GM10266 (cell line): ENCODE measurements around the gene ISLR.

Experiments
- DNase-seq: peaks from one replicate; pipeline ENCODE4 v3.0.0; 2012; ENCODE audit errors: extremely low spot score
- TF ChIP-seq, protein P1 (sequence below): IDR thresholded peaks from 2 replicates; pipeline ENCODE4 v1.5.1; 2012; ENCODE audit warnings: mild to moderate bottlenecking, low read depth; ENCODE audit not compliant: control insufficient read depth, insufficient read depth; ENCODE audit errors: missing control alignments

ISLR gene

DNA sequence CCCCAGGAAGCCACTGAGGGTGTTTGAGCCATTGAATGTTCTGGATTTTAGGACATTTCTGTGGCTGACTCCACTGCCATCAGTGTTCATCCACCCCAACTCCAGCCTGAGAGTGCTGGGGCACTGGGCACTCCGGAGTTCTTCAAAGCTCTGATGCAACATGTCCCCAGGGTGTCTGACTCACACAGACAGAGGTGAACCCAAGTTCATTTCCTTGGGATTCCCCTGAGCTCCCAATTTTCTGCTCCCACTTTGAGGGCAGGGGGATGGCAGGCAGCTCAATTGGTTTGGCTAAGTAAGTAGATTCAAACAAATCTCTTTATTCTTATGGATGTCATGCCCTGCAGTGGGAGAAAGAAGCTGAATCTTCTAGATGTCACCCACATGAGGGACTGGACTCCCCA, 26.9 kb downstream of the ISLR start:
- TF ChIP-seq, protein P1, sequence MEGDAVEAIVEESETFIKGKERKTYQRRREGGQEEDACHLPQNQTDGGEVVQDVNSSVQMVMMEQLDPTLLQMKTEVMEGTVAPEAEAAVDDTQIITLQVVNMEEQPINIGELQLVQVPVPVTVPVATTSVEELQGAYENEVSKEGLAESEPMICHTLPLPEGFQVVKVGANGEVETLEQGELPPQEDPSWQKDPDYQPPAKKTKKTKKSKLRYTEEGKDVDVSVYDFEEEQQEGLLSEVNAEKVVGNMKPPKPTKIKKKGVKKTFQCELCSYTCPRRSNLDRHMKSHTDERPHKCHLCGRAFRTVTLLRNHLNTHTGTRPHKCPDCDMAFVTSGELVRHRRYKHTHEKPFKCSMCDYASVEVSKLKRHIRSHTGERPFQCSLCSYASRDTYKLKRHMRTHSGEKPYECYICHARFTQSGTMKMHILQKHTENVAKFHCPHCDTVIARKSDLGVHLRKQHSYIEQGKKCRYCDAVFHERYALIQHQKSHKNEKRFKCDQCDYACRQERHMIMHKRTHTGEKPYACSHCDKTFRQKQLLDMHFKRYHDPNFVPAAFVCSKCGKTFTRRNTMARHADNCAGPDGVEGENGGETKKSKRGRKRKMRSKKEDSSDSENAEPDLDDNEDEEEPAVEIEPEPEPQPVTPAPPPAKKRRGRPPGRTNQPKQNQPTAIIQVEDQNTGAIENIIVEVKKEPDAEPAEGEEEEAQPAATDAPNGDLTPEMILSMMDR: no peak
- DNase-seq: no peak

DNA sequence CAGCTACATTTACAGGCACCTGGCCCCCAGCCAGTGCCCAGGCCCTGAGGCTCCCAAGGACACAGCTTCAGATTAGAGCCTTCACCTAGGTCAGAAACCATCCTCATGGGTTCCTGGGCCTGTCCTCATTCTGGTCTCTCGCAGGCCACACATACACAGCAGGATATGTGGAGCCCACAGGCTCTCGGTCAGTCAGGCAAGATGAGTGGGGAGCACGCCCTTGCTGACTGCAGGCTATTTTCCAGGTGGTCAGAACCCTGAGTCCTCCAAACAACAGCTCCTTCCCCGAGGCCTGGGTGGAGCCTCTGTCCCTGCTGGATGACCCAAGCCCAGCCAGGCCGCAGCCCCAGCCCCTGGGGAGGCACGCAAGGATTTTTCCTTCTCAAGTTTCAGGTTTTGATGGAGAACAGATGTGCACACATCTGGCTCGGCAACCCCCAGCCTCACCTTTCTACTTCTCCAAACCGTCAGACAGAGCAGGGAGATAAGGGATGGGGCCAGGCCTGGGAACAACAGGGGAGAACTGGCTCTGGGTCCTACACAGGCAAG, 27.4 kb downstream of the ISLR start:
- TF ChIP-seq, protein P1: no peak
- DNase-seq: no peak

DNA sequence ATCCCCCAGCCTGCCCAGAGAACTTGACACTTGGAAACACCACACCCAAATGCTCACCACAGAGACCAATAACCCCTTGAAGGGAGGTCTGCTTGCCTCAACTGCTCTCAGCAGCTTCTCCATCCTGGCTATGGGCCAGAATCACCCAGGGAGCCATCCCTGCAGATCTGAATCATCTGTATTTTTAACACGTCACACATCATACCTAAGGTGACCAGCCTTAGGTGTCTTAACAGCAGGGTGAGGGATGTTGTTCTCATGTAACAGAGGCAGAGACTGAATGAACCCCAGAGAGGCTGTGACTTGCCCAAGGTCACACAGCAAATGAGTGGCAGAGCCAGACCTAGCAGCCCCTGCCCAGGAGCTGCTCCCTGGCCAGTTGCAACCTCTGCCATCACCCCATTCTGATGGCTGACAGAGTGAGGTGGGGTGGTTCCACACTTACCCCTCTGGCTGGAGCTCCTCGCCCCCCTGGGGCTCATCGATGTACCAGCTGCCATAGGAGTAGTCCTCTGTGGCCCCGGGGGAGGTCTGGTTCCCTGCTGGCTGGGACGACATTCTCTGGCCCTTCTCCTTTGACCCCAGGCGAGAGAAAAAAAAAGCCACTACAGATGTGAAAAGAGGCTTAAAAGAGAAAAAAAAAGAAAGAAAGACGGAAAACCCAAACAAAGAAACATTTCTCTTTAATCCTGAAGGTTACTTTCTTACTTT, 28.4 kb downstream of the ISLR start:
- no peak for DNase-seq
- TF ChIP-seq, protein P1: no peak

DNA sequence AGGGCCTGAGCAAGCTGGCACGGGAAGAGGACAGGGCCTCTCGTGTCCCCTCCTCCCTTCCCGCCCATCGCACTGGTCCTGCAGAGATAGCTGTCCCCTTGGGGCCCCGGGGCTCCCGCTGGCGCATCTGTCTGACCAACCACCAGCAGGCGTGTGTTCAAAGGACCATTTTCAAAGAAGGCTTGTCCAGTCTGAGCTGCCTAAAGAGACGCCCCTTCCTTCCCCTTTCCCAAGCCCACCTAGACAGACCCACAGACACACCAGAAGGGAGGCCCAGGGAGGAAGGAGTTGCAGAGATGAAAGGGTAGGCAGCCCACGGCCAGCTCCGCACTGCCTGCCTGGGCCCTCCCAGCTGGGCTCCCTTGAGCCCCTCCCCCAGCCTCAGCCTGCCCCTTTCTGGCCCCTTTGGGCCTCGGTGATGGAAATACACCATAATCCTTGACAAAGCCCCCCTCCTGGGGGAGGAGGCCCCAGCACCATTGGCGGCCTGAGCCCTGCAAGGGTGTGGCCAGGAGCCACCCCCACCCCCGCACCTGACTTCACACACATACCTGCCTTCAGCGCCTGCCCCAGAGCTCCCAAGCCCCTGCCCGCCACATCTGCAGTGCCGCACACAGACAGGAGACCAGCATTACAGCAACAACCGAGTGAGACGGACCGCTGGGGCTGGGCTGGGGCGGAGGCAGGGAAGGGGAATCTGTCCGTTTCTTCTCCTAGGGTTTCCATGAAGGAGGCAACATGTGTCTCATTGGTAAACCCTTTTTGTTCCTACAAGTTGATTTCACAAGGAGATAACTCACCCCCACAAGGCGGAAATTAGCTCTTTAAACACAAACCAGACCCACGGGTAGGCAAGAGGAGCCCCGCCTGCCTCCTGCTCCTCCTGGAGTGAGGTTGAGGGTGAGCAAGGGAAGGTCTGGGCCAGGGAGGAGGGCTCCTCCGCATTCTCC, 29.2 kb downstream of the ISLR start, which contains the start of gene STRA6:
Gene STRA6 (minus strand): TSS at position 336 of the 950 bp plus-strand sequence. CDS start 520 bp downstream, outside the sequence.
- DNase-seq: no peak
- TF ChIP-seq, protein P1: no peak

DNA sequence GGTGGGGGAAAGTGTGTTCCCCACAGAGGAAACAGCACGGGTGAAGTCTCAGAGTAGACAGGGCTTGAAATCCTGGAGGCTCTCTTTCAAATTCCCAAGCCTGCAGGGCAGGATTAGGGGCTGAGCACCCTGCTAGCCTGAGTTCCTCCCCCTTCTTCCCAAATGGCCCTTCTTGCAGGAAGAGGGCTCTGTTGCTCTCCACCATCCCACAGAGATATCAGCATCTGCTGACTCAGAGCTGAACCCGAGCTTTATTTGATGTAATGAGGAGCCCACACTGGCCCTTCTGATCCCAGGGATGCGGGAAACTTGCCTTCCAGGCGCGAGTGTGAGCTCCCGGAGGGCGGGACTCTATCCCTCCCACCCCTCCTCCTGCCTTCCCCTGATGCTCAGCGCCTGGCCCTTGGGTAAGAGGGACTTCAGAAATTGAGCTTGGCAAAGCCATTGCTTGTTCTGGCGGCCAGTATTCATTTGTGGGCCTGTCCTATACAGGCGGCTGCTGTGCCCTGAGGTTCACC, 30.5 kb downstream of the ISLR start:
- TF ChIP-seq, protein P1: no peak
- no peak for DNase-seq

DNA sequence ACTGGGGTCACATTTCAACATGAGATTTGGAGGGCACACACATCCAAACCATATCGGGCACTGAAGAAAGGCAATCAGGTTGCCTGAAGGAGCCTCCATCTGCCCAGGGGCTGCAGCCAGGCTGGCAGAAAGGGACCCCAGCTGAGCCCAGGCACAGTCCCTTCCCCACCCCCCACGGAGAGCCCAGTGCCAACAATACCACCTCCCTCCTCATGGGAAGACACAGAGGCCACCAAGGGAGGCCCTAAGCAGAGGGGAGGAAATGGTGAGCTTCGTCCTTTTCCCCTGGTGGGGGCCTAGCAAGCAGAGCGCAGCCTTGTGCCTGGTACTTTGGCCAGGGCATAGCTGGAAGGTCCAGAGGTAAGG, 32.1 kb downstream of the ISLR start:
- TF ChIP-seq, protein P1: no peak
- DNase-seq: no peak
